NOMO-1 treated with dmso at 0.1 percent for 144 hours (cell line): ENCODE data around the gene SAP130.

Experiments used
- DNase-seq: peaks from one replicate; lab custom pipeline; 2025; ENCODE audit not compliant: unreplicated experiment; lab: John Stamatoyannopoulos, UW

SAP130 gene

GRCh38 chr2:128026448-128027277 is 1.2 kb downstream of the SAP130 start:
- DNase-seq = no peak

- no peak for DNase-seq
These were observed 3.0 kb downstream of the SAP130 start for GRCh38 chr2:128024816-128025215.

- no peak for DNase-seq
These were observed 10.3 kb downstream of the SAP130 start for GRCh38 chr2:128017561-128017960.

- no peak for DNase-seq
These were observed 11.2 kb downstream of the SAP130 start for GRCh38 chr2:128016620-128017019.

- no peak for DNase-seq
These were observed 15.2 kb downstream of the SAP130 start for GRCh38 chr2:128012698-128013097.

GRCh38 chr2:128008074-128008672 is 19.7 kb downstream of the SAP130 start:
- DNase-seq = no peak

- no peak for DNase-seq
These were observed 23.4 kb downstream of the SAP130 start for GRCh38 chr2:128004509-128004908.

GRCh38 chr2:128003463-128003862 is 24.4 kb downstream of the SAP130 start:
- no peak for DNase-seq

- no peak for DNase-seq
These were observed 31.7 kb downstream of the SAP130 start for GRCh38 chr2:127996160-127996559.

- no peak for DNase-seq
These were observed 32.1 kb downstream of the SAP130 start for GRCh38 chr2:127995725-127996124.

GRCh38 chr2:127993659-127994058 is 34.2 kb downstream of the SAP130 start:
- no peak for DNase-seq

GRCh38 chr2:127991742-127992141 is 36.1 kb downstream of the SAP130 start:
- DNase-seq = no peak

GRCh38 chr2:127986548-127987079 is 41.2 kb downstream of the SAP130 start:
- no peak for DNase-seq

GRCh38 chr2:127985735-127986134 is 42.1 kb downstream of the SAP130 start:
- no peak for DNase-seq

- DNase-seq = no peak
These were observed 42.7 kb downstream of the SAP130 start for GRCh38 chr2:127985026-127985734.

GRCh38 chr2:127984551-127984950 is 43.3 kb downstream of the SAP130 start:
- DNase-seq = no peak

- no peak for DNase-seq
These were observed 58.4 kb downstream of the SAP130 start for GRCh38 chr2:127969446-127969845.

- DNase-seq = no peak
These were observed 59.1 kb downstream of the SAP130 start for GRCh38 chr2:127968610-127969339.

GRCh38 chr2:127961729-127962128 is 66.1 kb downstream of the SAP130 start:
- DNase-seq = no peak

- DNase-seq = no peak
These were observed 70.6 kb downstream of the SAP130 start for GRCh38 chr2:127957240-127957639.

- DNase-seq = no peak
These were observed 73.0 kb downstream of the SAP130 start for GRCh38 chr2:127954857-127955256.
